ENCODE data around the gene ST3GAL4.
"Not testable (repeated sequence)": the region's sequence is repeated elsewhere in the genome, so short reads cannot be mapped to it uniquely, and the experiment has no call there.

ST3GAL4 gene

DNA sequence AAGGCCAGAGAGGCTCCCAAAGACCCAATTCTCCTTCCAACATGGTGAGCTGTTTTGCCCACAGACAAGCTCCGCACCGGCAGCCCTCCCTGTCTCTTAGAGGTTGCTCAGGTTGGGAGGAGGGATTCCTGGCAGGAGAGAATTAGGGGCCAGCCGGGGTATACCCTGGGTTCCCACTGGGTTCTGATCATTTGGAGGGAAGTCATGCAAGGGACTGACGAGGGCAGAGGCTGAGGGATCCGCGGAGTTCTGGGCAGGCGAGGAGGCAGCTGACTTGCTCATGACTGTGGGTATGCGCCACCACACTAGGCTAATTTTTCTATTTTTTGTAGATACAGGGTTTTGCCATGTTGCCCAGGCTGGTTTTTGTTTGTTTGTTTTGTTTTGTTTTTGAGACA is 4.6 kb downstream of the ST3GAL4 start:
- H3K4me3 ChIP-seq (ENCODE audit: low read depth, low read length) = no peak overlapping the region

DNA sequence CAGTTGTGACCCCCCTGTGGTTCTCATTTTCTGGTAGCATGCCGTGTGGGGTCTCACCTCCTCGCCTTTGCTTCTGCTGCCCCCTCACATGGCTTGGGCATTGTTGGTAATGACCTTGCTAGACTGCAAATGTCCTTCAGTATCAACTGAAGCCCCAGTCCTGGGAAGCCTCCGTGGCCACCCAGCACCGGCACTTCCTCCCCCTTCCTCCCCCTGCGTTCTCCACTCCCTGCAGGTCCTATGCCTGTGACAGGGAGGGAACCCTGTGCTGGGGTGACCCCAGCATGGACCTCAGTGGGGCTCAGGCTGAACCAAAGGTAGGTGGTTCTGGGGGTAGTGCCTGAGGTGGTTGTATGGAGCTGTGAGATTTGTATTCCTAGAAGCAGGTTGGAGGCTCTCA is 5.9 kb downstream of the ST3GAL4 start:
- no peak overlapping the region for H3K4me3 ChIP-seq (ENCODE audit: low read depth, low read length)
- TF ChIP-seq, protein P1, sequence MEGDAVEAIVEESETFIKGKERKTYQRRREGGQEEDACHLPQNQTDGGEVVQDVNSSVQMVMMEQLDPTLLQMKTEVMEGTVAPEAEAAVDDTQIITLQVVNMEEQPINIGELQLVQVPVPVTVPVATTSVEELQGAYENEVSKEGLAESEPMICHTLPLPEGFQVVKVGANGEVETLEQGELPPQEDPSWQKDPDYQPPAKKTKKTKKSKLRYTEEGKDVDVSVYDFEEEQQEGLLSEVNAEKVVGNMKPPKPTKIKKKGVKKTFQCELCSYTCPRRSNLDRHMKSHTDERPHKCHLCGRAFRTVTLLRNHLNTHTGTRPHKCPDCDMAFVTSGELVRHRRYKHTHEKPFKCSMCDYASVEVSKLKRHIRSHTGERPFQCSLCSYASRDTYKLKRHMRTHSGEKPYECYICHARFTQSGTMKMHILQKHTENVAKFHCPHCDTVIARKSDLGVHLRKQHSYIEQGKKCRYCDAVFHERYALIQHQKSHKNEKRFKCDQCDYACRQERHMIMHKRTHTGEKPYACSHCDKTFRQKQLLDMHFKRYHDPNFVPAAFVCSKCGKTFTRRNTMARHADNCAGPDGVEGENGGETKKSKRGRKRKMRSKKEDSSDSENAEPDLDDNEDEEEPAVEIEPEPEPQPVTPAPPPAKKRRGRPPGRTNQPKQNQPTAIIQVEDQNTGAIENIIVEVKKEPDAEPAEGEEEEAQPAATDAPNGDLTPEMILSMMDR (IDR thresholded peaks at IDR 0.05; ENCODE audit: borderline replicate concordance, insufficient read depth, low read depth, low read length) = no peak

More for the DNA sequence above, 4.6 kb downstream of the ST3GAL4 start:
- TF ChIP-seq, protein P1 (IDR thresholded peaks at IDR 0.05; ENCODE audit: borderline replicate concordance, insufficient read depth, low read depth, low read length) = no peak

DNA sequence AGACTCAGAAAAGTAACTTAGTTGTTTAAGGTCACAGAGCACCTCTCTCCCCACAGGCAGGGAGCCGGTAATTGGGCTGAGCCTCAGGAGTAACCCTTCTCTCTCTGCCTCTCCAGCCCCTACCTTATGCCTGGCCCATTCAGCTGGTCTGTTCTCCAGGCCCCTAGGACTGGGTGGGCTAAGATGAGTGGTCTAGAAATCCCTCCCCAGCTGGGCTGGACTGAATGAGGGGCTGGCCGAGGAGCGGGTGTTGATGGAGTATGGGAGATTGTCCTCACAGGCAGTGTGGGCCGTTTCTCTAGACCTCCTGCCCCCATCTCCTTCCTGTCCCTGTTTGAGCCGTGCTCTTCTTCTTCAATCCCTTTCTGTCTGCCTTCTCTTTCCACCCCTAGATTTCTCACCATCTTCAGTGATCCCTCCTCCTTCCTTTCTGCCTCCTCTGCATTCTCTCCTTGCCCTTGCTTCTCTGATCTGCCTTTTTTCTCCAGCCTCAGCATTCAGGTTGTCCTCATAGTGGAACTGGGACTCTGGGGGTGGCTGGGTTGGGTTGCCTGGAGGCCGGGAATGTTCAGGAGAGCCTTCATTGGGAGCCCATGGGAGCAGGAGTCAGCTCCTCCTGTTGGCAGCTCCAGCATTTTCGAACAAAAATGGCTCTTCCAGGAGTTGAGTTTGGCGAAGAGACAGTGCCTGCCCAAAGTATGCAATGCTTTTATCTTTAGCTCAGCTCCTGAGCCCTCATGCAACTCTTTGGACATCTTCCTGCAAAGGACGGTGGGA is 7.6 kb downstream of the ST3GAL4 start:
- H3K4me3 ChIP-seq (ENCODE audit: low read depth, low read length) = no peak overlapping the region
- TF ChIP-seq, protein P1 (IDR thresholded peaks at IDR 0.05; ENCODE audit: borderline replicate concordance, insufficient read depth, low read depth, low read length) = no peak

- no peak overlapping the region for H3K4me3 ChIP-seq (ENCODE audit: low read depth, low read length)
- TF ChIP-seq, protein P1 (IDR thresholded peaks at IDR 0.05; ENCODE audit: borderline replicate concordance, insufficient read depth, low read depth, low read length) = no peak
These were observed 8.3 kb downstream of the ST3GAL4 start for GRCh38 chr11:126363706-126364248.

DNA sequence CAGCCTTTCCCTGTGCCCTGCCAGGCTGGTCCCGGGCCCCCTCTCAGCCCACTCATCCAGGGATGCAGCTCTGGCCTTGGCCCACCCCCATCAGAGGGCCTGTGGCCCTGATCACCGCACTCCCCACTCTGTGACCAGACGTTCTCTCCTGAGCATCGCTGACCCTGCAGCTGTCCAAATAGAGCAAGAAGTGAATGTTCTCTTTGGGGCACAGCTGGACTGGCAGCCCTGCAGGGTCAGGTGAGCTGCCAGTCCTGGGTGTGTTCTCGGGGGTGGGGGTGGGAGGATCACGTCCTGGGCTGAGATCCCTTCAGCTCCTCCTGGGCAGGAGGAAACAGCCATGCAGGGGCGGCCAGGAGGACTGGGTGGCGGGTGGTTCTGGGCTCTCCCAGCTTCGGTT is 9.2 kb downstream of the ST3GAL4 start:
- H3K4me3 ChIP-seq (ENCODE audit: low read depth, low read length) = not testable (repeated sequence)

- H3K4me3 ChIP-seq (ENCODE audit: low read depth, low read length) = not testable (repeated sequence)
These were observed 10.0 kb downstream of the ST3GAL4 start for GRCh38 chr11:126365508-126365907.

DNA sequence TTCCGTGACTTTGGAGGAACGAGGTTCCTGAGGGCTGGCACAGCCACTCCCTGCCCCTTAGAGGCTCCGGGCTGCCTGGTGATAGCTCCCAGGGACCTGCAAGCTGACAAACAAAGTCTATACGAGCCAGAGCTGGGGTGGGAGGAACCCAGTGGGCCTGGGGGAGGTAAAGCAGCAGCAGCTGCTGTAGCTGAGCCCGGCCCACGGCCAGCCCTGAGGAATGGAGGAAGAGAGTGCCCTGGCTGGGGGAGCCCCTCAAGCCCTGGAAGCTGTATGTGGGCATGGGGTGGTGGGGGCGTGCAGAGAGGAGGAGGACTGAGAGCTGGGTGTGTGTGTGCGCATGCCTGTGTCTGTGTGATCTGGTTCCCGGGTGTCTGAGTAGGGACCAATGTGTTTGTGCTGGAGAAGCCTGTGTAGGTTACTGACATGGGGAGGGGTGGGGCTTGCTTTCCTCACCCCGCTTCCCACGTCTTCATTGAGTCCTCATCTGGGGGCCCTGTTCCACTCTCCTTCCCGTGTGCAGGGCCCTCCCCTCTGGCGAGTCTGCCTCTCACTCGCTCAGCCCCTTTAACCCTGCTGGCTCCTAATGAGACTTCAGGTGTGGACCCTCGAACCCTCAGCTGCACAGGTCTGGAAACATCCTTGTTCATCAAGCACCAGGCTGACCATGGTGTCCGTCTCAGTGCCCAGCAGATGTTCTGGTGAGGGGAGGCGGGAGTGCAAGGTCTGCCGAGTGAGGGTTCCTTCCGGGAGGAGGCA is 10.8 kb downstream of the ST3GAL4 start:
- H3K4me3 ChIP-seq (ENCODE audit: low read depth, low read length) = no peak overlapping the region
- TF ChIP-seq, protein P1 (IDR thresholded peaks at IDR 0.05; ENCODE audit: borderline replicate concordance, insufficient read depth, low read depth, low read length) = no peak

DNA sequence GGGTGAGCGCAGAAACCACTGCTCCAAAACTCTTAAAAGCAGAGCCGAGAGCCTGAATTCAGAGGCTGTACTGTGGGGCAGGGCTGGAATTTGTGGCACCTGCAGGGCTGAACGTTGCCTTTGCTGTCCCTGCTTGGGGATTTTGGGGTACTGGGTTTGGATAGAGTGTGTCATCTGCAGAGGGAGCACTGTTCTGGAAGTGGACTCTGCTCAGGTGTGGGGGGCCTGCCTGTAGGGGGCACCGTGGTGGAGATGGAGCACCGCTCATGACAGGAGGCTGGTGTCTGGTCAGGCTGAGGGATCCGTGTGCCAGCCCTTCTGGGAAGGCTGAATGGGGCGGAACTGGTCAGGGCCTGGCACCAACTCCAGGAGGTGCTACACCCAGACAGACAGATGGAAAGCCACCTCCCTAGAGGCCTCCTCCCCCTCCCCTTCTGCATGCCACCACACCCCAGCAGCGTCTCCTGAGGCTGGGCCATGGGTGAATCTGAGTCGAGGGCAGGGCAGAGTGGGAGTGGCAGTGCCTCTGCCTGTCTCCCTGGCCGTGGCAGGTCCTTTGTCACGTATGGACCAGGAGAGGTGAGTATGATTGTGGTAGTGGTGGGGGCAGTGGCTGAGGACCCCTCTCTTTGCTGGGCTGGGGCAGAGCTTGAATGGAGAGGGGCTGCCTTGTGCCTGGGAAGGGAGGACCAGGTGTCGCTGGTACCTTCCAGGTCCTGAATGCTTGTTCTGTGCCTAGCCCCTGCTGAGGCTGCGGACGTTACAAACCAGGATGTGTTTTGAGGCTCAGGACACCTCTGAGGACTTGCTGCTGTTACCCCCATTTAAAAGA is 11.6 kb downstream of the ST3GAL4 start:
- not testable (repeated sequence) for H3K4me3 ChIP-seq (ENCODE audit: low read depth, low read length)

DNA sequence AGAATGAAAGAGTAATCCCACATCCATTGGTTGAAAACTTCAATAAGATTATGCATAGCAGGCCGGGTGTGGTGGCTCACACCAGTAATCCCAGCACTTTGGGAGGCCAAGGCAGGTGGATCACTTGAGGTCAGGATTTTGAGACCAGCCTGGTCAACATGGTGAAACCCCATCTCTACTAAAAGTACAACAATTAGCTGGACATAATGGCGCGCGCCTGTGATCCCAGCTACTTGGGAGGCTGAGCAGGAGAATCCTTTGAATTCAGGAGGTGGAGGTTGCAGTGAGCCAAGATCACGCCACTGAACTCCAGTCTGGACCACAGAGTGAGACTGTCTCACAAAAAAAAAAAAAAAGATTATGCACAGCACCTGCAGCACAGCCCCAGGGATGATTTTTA is 12.3 kb downstream of the ST3GAL4 start:
- not testable (repeated sequence) for H3K4me3 ChIP-seq (ENCODE audit: low read depth, low read length)

- H3K4me3 ChIP-seq (ENCODE audit: low read depth, low read length) = not testable (repeated sequence)
These were observed 13.0 kb downstream of the ST3GAL4 start for GRCh38 chr11:126368336-126369119.
